ENCODE measurements around the gene AWAT2. TPM values are rescaled to one million over a fixed set of nuclear protein-coding genes. Genes with fewer than 3 reads are reported as not detected.

The AWAT2 gene
- total and polyA plus RNA-seq, 10 of the 15 experiments (the other 5 are each of a cell fraction or from before 2014, with no cell fraction given) = not detected

DNA sequence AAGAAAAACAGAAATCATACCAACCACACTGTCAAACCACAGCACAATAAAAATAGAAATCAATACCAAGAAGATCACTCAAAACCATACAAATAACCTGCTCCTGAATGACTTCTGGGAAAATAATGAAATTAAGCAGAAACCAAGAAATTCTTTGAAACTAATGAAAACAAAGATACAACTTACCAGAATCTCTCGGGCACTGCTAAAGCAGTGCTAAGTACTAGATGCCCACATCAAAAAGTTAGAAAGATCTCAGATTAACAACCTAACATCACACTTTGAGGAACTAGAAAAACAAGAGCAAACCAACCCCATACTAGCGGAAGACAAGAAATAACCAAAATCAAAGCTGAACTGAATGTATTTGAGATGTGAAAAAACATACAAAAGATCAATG is 33.2 kb downstream of the AWAT2 start:
- no peaks in the 10 kb centered on the region for H3K79me2 ChIP-seq (ENCODE audit: control insufficient read depth, insufficient read depth, low read length)
- no peaks in the 10 kb centered on the region for H4K20me1 ChIP-seq (ENCODE audit: control insufficient read depth, insufficient read depth)
- H3K36me3 ChIP-seq (ENCODE audit: control insufficient read depth in 2 of 2, insufficient read depth in 2 of 2, low read length in 1 of 2) = no peaks in the 10 kb centered on the region
- SMC1A ChIA-PET (ENCODE audit: uncharacterized antibody, unreplicated experiment) = interaction anchor here (0.6 kb wide), 3 partner anchors 10 to 731 kb away, joined by 3 read pairs; no protein-coding TSS in a partner anchor
- no peak overlapping the region for H3K4me2 ChIP-seq (ENCODE audit: control insufficient read depth, insufficient read depth)
- no peak overlapping the region for H3K27ac ChIP-seq (ENCODE audit: control insufficient read depth, insufficient read depth)
- POLR2A ChIA-PET = no interaction called here
- H2AFZ ChIP-seq (ENCODE audit: control insufficient read depth, low read depth, low read length) = no peak overlapping the region
- H3K9me3 ChIP-seq (replicated peaks; ENCODE audit: control insufficient read depth, insufficient read depth, low read length) = no peaks in the 10 kb centered on the region
- H3K4me3 ChIP-seq = no peak overlapping the region
- no TSS peak for BruUV-seq (replicated peaks)
- no peak for FAIRE-seq
- no peak for DNase-seq (ENCODE audit: low read depth, low spot score)
- TF ChIP-seq ATF7 (IDR thresholded peaks at IDR 0.05; ENCODE audit: low read depth) = no peak
- no peak for TF ChIP-seq ZNF24 (IDR thresholded peaks at IDR 0.05)
- no peak for TF ChIP-seq SMC3 (IDR thresholded peaks at IDR 0.05; ENCODE audit: borderline replicate concordance, low read length)
- TF ChIP-seq, protein P1, sequence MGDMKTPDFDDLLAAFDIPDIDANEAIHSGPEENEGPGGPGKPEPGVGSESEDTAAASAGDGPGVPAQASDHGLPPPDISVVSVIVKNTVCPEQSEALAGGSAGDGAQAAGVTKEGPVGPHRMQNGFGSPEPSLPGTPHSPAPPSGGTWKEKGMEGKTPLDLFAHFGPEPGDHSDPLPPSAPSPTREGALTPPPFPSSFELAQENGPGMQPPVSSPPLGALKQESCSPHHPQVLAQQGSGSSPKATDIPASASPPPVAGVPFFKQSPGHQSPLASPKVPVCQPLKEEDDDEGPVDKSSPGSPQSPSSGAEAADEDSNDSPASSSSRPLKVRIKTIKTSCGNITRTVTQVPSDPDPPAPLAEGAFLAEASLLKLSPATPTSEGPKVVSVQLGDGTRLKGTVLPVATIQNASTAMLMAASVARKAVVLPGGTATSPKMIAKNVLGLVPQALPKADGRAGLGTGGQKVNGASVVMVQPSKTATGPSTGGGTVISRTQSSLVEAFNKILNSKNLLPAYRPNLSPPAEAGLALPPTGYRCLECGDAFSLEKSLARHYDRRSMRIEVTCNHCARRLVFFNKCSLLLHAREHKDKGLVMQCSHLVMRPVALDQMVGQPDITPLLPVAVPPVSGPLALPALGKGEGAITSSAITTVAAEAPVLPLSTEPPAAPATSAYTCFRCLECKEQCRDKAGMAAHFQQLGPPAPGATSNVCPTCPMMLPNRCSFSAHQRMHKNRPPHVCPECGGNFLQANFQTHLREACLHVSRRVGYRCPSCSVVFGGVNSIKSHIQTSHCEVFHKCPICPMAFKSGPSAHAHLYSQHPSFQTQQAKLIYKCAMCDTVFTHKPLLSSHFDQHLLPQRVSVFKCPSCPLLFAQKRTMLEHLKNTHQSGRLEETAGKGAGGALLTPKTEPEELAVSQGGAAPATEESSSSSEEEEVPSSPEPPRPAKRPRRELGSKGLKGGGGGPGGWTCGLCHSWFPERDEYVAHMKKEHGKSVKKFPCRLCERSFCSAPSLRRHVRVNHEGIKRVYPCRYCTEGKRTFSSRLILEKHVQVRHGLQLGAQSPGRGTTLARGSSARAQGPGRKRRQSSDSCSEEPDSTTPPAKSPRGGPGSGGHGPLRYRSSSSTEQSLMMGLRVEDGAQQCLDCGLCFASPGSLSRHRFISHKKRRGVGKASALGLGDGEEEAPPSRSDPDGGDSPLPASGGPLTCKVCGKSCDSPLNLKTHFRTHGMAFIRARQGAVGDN (IDR thresholded peaks at IDR 0.05) = no peak
- TF ChIP-seq, protein P2, sequence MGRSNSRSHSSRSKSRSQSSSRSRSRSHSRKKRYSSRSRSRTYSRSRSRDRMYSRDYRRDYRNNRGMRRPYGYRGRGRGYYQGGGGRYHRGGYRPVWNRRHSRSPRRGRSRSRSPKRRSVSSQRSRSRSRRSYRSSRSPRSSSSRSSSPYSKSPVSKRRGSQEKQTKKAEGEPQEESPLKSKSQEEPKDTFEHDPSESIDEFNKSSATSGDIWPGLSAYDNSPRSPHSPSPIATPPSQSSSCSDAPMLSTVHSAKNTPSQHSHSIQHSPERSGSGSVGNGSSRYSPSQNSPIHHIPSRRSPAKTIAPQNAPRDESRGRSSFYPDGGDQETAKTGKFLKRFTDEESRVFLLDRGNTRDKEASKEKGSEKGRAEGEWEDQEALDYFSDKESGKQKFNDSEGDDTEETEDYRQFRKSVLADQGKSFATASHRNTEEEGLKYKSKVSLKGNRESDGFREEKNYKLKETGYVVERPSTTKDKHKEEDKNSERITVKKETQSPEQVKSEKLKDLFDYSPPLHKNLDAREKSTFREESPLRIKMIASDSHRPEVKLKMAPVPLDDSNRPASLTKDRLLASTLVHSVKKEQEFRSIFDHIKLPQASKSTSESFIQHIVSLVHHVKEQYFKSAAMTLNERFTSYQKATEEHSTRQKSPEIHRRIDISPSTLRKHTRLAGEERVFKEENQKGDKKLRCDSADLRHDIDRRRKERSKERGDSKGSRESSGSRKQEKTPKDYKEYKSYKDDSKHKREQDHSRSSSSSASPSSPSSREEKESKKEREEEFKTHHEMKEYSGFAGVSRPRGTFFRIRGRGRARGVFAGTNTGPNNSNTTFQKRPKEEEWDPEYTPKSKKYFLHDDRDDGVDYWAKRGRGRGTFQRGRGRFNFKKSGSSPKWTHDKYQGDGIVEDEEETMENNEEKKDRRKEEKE (IDR thresholded peaks at IDR 0.05) = no peak
- TF ChIP-seq NFIC (IDR thresholded peaks at IDR 0.05; ENCODE audit: low read depth, low read length) = no peak
- TF ChIP-seq RB1 (IDR thresholded peaks at IDR 0.05; ENCODE audit: borderline replicate concordance) = no peak
- no peak for TF ChIP-seq RAD21 (IDR thresholded peaks at IDR 0.05; ENCODE audit: insufficient read depth, low read depth, low read length)
- no peak for TF ChIP-seq ZNF207 (IDR thresholded peaks at IDR 0.05; ENCODE audit: borderline replicate concordance)
- no peak for TF ChIP-seq STAT1 (conservative IDR thresholded peaks at IDR 0.05)
- TF ChIP-seq NR2C1 (IDR thresholded peaks at IDR 0.05) = no peak
- no peak for TF ChIP-seq YY1 (IDR thresholded peaks at IDR 0.05; ENCODE audit: low read depth, low read length)
- no peak for TF ChIP-seq TBL1XR1 (IDR thresholded peaks at IDR 0.05; ENCODE audit: low read depth, low read length)
- no peak for TF ChIP-seq MTA2 (IDR thresholded peaks at IDR 0.05; ENCODE audit: low read depth)
- TF ChIP-seq, protein P3, sequence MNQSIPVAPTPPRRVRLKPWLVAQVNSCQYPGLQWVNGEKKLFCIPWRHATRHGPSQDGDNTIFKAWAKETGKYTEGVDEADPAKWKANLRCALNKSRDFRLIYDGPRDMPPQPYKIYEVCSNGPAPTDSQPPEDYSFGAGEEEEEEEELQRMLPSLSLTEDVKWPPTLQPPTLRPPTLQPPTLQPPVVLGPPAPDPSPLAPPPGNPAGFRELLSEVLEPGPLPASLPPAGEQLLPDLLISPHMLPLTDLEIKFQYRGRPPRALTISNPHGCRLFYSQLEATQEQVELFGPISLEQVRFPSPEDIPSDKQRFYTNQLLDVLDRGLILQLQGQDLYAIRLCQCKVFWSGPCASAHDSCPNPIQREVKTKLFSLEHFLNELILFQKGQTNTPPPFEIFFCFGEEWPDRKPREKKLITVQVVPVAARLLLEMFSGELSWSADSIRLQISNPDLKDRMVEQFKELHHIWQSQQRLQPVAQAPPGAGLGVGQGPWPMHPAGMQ (IDR thresholded peaks at IDR 0.05; ENCODE audit: borderline replicate concordance) = no peak
- in situ Hi-C loops (cut with MboI) (no loop called here), intact Hi-C loops (cut with micrococcal nuclease; ENCODE audit: unreplicated experiment) (no loop called here)
- no peaks in the 10 kb centered on the region for H3K27me3 ChIP-seq (replicated peaks in 1 of 2; ENCODE audit: control insufficient read depth in 2 of 2, insufficient read depth in 2 of 2, low read length in 1 of 2)
- no peak for ATAC-seq
- H3K9ac ChIP-seq (ENCODE audit: control insufficient read depth, insufficient read depth, low read length) = no peak overlapping the region
- CTCF ChIA-PET = interaction anchor here (0.7 kb wide), 1 partner anchor 12 kb away, joined by 3 read pairs; no protein-coding TSS in a partner anchor
- RAD21 ChIA-PET (ENCODE audit: unreplicated experiment) = no interaction called here
- WGBS (ENCODE audit: insufficient coverage, insufficient replicate concordance, low lambda C conversion rate, missing lambda C conversion rate) = 69% methylated on average over 2 of the region's 2 CpGs
- no peaks in the 10 kb centered on the region for H3K4me1 ChIP-seq (ENCODE audit: control insufficient read depth, insufficient read depth, low read length)
